ENCODE measurements around the gene SH3D19.
"Not testable (repeated sequence)": the region's sequence is repeated elsewhere in the genome, so short reads cannot be mapped to it uniquely, and the experiment has no call there.

Gene SH3D19

DNA sequence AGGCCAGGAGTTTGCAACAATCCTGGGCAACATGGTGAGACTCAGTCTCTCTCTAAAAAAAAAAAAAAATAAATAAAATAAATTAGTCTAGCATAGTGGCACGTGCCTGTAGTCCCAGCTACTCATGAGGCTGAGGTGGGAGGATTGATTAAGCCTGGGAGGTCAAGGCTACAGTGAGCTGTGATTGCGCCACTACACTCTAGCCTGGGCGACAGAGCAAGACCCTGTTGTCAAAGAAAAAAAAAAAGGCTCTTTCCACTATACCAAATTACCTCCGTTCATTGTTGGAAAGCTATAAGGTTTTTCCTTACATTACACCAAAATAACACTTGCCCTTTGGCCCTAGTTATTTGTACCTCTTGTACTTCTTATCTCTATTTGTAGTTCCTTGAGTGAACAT is 58.3 kb downstream of the SH3D19 start:
- DNase-seq = no peak

DNA sequence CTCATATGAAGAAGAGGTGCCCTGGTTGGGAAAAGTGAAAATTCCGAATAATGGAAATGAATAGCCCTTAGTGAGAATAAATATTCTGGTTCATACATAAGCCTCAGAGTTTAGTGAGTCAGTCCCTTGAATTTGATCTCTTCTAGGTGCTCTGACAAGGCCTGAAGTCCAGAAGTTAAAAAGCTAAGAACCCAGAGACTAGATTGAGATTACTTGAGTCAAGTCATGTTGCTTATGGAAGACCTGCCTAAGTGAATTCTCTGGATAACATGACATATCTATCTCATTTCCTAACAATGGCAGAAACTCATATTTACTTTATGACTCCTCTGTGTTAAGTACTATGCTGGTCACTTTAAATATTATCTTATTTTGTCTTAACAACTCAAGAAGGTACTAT is 58.9 kb downstream of the SH3D19 start:
- no peak for DNase-seq

DNA sequence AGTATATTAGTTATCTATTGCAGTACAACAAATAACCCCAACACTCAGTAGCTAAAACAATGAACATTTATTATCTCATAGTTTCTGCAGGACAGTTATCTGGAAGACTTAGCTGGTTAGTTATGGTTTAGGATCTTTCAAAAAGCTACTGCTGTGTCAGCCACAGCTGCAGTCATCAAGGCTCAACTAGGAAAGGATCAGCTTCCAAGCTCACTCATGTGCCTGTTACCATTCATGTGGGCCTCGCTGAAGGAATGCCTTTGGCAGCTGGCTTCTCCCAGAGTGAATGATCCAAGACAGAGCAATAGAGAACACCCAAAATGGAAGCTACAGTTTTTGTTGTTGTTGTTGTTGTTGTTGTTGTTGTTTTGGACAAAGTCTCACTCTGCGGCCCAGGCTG is 62.0 kb downstream of the SH3D19 start:
- DNase-seq = no peak

DNA sequence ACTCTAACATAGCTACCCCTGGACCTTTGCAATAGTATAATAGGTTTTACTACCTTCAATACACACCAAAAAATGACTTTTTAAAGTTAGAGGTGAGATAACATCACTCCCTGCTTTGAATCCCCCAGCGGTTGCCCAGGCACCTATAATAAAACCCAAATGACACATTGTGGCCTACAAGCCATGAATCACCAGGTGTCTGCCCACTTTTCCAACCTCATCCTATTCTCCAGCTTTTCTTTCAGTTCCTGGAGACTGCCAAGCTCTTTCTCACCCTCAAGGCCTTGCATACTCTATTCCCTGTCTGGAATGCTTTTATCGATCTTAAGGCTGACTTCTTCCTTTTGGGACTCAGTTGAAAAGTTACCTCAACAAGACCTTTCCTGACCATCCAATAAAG is 64.9 kb downstream of the SH3D19 start:
- no peak for DNase-seq

- DNase-seq = no peak
These were observed 65.7 kb downstream of the SH3D19 start for GRCh38 chr4:151259752-151260151.

GRCh38 chr4:151257704-151258103 is 67.7 kb downstream of the SH3D19 start:
- no peak for DNase-seq

GRCh38 chr4:151256134-151256533 is 69.3 kb downstream of the SH3D19 start:
- DNase-seq = no peak

- not testable (repeated sequence) for DNase-seq
These were observed 69.7 kb downstream of the SH3D19 start for GRCh38 chr4:151255680-151256079.

DNA sequence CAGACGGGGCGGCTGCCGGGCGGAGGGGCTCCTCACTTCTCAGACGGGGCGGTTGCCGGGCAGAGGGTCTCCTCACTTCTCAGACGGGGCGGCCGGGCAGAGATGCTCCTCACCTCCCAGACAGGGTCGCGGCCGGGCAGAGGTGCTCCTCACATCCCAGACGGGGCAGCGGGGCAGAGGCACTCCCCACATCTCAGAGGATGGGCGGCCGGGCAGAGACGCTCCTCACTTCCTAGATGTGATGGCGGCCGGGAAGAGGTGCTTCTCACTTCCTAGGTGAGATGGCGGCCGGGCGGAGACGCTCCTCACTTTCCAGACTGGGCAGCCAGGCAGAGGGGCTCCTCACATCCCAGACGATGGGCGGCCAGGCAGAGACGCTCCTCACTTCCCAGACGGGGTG is 70.2 kb downstream of the SH3D19 start:
- not testable (repeated sequence) for DNase-seq

GRCh38 chr4:151251603-151252304 is 73.7 kb downstream of the SH3D19 start:
- DNase-seq = no peak

DNA sequence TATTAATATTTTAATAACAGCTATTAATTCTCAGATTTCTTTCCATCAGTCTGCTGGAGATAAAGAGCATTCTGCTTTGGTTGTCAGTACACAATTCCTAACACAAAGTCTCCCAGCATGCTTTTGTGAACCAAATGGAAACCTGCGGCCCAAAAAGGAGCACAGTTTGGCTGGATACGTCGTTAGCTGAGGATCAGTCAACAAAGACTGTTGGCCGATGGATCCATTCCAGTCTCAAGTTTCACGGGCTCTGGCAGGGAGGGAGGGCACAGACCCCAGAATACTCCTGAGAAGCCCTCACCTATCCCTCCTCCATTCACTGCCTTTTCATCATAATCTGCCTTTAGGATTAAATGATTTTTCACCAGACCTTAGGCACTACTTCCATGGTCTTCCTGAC is 74.7 kb downstream of the SH3D19 start:
- no peak for DNase-seq

DNA sequence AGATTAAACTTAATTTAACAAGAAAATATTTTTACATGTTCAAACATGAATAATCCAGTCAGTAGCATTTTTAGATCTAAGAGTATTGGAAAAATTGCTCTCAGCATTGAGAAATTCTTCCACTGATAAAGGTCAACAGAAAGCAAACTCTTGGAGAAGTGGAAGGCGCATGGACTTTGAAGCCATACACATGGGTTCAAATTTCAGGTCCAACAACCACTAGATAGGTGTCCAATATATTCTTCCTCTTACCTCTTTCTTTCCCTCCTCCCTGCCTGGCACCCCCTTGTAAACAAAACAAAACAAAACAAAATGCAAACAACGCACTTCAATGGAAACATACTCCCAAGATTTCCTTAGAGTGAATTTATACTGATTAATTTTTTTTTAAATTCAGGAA is 76.9 kb downstream of the SH3D19 start:
- no peak for DNase-seq

DNA sequence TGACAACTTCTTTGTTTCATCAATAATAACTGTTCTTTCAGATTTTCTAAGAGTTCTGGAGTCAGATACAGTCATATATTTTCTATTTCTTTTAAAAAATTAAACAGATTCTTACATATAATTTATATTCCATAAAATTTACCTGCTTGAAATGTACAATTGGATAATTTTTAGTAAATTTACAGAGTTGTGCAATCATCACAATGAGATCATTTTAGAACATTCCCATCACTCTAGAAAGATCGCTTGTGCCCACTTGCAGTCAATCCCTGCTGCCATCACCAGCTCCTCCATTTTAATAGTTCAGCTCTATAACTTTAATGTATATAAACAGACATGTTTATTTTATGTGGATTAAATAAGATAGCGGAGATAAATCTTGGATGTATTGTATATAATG is 78.0 kb downstream of the SH3D19 start:
- no peak for DNase-seq

DNA sequence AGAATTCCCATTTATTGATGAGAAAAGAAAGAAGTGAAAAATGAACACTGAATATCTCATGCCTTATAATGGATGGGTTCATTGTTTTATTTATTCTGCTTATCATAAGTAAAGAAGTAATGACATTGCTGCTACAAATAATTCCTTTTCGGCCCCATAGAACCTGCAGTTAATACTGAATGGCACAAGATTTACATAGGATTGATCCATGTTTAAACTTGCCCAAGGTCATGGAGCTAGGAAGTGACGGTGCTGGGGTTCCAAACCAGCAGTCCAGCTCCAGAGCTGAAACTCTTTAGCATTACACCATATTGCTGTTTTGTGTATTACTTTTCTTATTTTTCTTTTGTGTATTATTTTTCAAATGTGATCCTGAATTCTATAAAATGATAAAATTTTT is 78.7 kb downstream of the SH3D19 start:
- DNase-seq = no peak

DNA sequence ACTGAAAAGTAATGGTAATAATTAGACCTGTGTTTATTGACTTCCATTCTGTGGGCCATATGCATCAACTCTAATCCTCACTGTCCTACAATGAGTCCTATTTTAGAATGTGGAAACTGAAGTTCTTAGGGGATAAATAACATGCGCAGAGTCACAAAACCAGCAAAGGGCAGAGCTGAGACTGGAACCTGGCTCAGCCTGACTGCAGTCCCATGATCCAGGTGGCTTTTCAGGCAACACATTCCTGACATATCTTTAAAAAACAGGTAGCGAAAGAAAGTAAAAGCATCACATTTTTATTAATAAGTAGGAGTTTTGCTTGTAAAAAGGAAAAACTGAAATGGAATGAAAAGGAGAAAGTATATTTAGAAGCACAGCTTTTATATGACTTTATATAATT is 83.1 kb downstream of the SH3D19 start:
- no peak for DNase-seq

GRCh38 chr4:151239608-151240007 is 85.8 kb downstream of the SH3D19 start:
- no peak for DNase-seq

DNA sequence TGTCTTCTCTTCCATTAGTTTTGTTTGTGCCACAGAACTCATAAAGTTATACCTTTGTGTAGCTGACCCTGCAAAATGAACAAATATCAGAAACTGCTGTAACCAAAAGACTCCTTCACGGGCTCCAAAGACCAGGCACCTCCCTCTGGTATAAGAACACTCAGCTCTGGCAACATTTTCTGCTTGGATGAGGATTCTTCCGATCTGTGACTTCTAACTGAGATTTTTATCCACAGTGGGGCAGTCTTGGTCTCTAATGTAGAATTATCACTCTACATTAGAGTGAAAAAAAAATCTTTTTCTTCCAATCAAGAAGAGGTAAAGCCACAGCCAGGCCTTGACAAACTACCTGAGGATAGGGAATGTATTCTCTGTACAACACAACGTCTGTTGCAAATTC is 86.9 kb downstream of the SH3D19 start:
- no peak for DNase-seq

GRCh38 chr4:151236036-151236435 is 89.4 kb downstream of the SH3D19 start:
- DNase-seq = no peak

DNA sequence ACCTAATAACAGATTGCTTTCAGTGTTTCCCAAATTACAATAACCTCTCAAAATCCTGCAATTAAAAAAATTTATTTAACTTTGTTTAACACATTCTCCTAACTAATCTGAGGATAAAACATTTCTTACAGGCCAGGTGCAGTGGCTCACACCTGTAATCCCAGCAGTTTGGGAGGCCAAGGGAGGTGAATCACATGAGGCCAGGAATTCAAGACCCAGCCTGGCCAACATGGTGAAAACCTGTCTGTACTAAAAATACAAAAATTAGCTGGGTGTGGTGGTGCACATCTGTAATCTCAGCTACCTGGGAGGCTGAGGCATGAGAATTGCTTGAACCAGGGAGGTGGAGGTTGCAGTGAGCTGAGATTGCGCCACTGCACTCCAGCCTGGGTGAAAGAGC is 90.0 kb downstream of the SH3D19 start:
- not testable (repeated sequence) for DNase-seq

DNA sequence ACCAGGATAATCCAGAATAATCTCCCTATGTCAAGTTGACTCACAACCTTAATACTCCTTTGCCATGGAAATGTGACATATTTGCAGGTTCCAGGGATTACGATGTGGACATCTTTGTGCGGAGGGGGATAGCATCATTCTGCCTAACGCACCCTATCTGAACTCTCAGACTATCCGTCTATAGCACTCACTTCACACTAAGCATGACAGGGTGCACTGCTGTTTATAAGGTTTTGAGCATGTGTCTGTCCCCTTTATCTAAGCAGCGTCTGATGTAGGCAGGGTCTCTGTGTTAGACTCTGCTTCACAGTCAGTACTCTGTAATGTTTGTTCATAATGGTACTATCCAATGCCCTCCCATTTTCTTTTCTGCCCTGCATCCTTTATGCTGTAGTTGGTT is 91.8 kb downstream of the SH3D19 start:
- DNase-seq = no peak

DNA sequence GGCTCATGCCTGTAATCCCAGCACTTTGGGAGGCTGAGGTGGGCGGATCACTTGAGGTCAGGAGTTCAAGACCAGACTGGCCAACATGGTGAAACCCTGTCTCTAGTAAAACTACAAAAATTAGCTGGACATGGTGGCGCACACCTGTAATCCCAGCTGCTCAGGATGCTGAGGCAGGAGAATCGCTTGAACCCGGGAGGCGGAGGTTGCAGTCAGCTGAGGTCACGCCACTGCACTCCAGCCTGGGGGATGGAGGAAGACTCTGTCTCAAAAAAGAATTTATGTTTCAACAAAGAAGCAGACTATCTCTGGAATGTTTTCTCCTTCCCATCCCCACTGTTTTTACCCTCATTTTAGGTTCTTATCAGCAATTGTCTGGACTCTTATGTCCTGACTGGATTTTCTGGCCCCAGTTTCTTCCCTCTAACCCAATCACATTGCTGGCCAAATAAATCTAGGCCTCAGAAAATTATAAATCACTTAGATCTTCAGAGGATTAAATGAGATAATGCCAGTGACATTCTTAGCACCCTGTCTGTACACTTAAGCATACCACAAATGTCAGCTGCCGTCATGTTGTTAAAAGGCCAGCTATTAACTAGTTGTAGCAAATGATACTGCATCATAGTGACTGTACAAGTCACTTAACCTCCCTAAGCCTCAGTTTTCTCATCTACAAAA is 93.3 kb downstream of the SH3D19 start:
- DNase-seq = no peak

DNA sequence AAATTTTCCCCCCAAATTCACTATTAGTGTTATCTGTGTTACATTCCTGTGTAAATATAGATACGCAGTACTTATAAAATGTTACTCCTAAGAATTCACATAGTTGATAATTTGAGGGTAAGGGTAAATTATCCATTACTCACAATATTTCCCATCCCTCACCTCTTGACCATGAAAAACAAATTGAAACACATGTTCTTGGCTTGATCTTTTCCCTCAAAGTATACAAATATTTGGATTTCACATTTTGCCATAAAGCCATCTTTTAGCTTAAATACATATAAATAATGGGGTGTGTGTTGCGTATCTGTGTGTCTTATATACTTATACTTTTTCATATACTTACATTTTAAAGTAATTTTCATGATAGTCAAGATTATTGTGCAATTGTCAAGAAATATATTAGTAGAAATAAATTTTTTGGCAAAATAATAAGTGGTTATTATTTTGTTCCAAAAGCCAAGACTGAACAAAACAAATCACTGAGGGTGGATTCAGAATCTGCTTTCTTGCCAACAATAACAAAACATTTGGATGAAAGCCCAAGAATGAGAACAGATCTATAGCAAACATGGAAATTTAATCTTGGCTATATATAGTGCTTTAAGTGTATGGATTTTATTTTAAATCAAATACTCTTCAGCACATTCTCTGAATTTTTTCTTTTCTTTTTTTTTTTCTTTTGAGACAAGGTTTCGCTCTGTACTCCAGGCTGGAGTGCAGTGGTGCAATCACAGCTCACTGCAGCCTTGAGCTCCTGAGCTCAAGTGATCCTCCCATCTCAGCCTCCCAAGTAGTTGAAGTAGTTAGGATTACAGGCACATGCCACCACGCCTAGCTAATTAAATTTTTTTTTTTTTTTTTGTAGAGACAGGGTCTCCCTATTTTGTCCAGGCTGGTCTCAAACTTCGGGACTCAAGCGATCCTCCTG is 97.0 kb downstream of the SH3D19 start:
- no peak for DNase-seq

DNA sequence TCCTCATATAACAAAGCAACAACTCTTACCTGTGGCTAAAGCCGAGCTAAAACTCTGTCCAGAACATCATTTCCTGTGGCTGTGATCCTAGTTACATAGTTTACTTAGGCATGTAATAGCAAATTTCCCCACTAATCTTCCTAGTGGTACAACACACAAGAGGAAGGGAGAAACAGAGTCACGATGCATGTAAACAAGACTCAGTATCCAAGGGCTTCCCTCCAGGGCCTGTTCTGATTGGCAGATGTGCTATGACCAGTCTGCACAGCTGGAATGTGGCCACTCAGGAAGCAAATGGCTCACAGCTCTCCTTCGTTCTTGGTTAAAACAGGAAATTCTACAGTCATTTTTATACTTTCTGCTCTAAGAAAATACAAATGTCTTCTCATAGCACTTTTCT is 97.7 kb downstream of the SH3D19 start:
- DNase-seq = no peak

GRCh38 chr4:151227172-151227571 is 98.2 kb downstream of the SH3D19 start:
- no peak for DNase-seq
